Left renal cortex interstitium (tissue), 4 donors: ENCODE measurements around the gene PKHD1. TPM values are rescaled to one million over a fixed set of nuclear protein-coding genes. Genes with fewer than 3 reads are reported as not detected.

ENCODE experiments used
- DNase-seq, 4 donors: peaks; one replicate each; pipeline ENCODE4 v3.0.0-alpha.2; 2013; ENCODE audit warnings: low read depth in 4 of 4, low spot score in 2 of 4, missing footprints in 1 of 4
- polyA plus RNA-seq, 4 donors: library from polyadenylated mRNA; unstranded; fragments of 120-200 nt; gene quantifications; one replicate each; pipeline ENCODE4 v1.2.1, GENCODE V29; 2013; ENCODE audit not compliant: insufficient read length in 4 of 4

The PKHD1 gene
- polyA plus RNA-seq, 4 donors: 14.1 to 27.9 (median 23.7) TPM

GRCh38 chr6:51818520-51819022 lies 268.8 kb downstream of the PKHD1 start:
- no peak for DNase-seq

GRCh38 chr6:51817832-51818231 lies 269.6 kb downstream of the PKHD1 start:
- DNase-seq: no peak

- DNase-seq: no peak
Measured at GRCh38 chr6:51814418-51814817, 273.0 kb downstream of the PKHD1 start.

GRCh38 chr6:51813904-51814303 lies 273.5 kb downstream of the PKHD1 start:
- DNase-seq: no peak

- DNase-seq: no peak
Measured at GRCh38 chr6:51812231-51812630, 275.2 kb downstream of the PKHD1 start.

GRCh38 chr6:51805517-51805916 lies 281.9 kb downstream of the PKHD1 start:
- no peak for DNase-seq

GRCh38 chr6:51800603-51801002 lies 286.8 kb downstream of the PKHD1 start:
- no peak for DNase-seq

- no peak for DNase-seq
Measured at GRCh38 chr6:51793393-51793792, 294.0 kb downstream of the PKHD1 start.

- no peak for DNase-seq
Measured at GRCh38 chr6:51792273-51793030, 295.0 kb downstream of the PKHD1 start.

- no peak for DNase-seq
Measured at GRCh38 chr6:51790946-51791345, 296.5 kb downstream of the PKHD1 start.

- DNase-seq: no peak
Measured at GRCh38 chr6:51788121-51788520, 299.3 kb downstream of the PKHD1 start.

- DNase-seq: no peak
Measured at GRCh38 chr6:51778666-51779065, 308.7 kb downstream of the PKHD1 start.

GRCh38 chr6:51777618-51778017 lies 309.8 kb downstream of the PKHD1 start:
- DNase-seq: no peak

GRCh38 chr6:51775942-51776860 lies 311.2 kb downstream of the PKHD1 start:
- DNase-seq: no peak

- DNase-seq: no peak
Measured at GRCh38 chr6:51768087-51768486, 319.3 kb downstream of the PKHD1 start.

- no peak for DNase-seq
Measured at GRCh38 chr6:51765230-51765629, 322.2 kb downstream of the PKHD1 start.

- DNase-seq: no peak
Measured at GRCh38 chr6:51753635-51754034, 333.8 kb downstream of the PKHD1 start.

- no peak for DNase-seq
Measured at GRCh38 chr6:51743999-51744398, 343.4 kb downstream of the PKHD1 start.

- DNase-seq: no peak
Measured at GRCh38 chr6:51740658-51741057, 346.8 kb downstream of the PKHD1 start.

GRCh38 chr6:51738614-51739013 lies 348.8 kb downstream of the PKHD1 start:
- DNase-seq: no peak

- DNase-seq: no peak
Measured at GRCh38 chr6:51737580-51738360, 349.6 kb downstream of the PKHD1 start.
